Fibroblast of lung (primary cell): ENCODE data around the gene OR1M1.

Source experiments
- EZH2 ChIP-seq: IDR thresholded peaks from 2 replicates; pipeline ENCODE4 v1.5.1; 2012; ENCODE audit warnings: low read length, control low read depth, mild to moderate bottlenecking; ENCODE audit errors: missing control alignments
- TF ChIP-seq, protein P1 (sequence below), 2 donors: IDR thresholded peaks in 1 of 2; conservative IDR thresholded peaks in 1 of 2; 1 replicate in 1 of 2; 2 replicates in 1 of 2; pipeline ENCODE4 v1.5.1; 2011 to 2012; ENCODE audit warnings: low read length in 2 of 2, control low read depth in 1 of 2, inconsistent platforms in 1 of 2, low read depth in 1 of 2, mild to moderate bottlenecking in 1 of 2

DNA sequence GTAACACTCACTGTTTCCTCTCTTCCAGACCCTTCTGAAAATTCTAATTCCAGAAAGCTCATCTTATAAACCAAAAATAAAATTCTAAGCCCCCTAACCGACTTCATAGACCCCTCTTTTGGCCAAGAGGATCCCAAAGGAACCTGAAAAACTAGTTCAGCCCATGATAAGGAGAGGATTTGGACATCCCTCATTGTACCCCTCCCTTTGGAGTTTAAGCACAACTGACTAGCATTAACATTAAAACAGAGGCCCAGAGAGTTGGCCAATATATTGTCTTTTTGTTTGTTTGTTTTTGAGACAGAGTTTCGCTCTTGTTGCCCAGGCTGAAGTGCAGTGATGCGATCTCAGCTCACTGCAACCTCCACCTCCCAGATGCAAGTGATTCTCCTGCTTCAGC is 42.4 kb upstream of the OR1M1 start:
- TF ChIP-seq, protein P1, sequence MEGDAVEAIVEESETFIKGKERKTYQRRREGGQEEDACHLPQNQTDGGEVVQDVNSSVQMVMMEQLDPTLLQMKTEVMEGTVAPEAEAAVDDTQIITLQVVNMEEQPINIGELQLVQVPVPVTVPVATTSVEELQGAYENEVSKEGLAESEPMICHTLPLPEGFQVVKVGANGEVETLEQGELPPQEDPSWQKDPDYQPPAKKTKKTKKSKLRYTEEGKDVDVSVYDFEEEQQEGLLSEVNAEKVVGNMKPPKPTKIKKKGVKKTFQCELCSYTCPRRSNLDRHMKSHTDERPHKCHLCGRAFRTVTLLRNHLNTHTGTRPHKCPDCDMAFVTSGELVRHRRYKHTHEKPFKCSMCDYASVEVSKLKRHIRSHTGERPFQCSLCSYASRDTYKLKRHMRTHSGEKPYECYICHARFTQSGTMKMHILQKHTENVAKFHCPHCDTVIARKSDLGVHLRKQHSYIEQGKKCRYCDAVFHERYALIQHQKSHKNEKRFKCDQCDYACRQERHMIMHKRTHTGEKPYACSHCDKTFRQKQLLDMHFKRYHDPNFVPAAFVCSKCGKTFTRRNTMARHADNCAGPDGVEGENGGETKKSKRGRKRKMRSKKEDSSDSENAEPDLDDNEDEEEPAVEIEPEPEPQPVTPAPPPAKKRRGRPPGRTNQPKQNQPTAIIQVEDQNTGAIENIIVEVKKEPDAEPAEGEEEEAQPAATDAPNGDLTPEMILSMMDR (conservative IDR thresholded peaks at IDR 0.05 in 1 of 2, IDR thresholded peaks at IDR 0.05 in 1 of 2; ENCODE audit: low read depth in 1 of 2, low read length in 2 of 2): no peak
- TF ChIP-seq EZH2: no peak
